Body of pancreas (tissue), 4 donors: Measurements from ENCODE around the gene PER2. TPM values are rescaled to one million over a fixed set of nuclear protein-coding genes. Genes with fewer than 3 reads are reported as not detected.

Experiments used
- ATAC-seq: fragments of 150-250 bp; one replicate; pipeline ENCODE4 v1.9.1; 2016
- DNase-seq, 4 donors: peaks; one replicate each; pipeline ENCODE4 v3.0.0-alpha.2; 2019
- H3K27ac ChIP-seq, 4 donors: fragments of 200-600 bp; sonication (generic); 1 replicate in 3 of 4; 2 replicates in 1 of 4; pipeline versions ENCODE4 v1.5.1 to v1.6.1; 2016 to 2019; ENCODE audit warnings: mild to moderate bottlenecking in 1 of 4, mixed read lengths in 1 of 4, moderate library complexity in 1 of 4
- H3K27me3 ChIP-seq, 2 donors: fragments of 200-600 bp; sonication (generic); one replicate each; pipeline ENCODE4 v1.6.0; 2016; ENCODE audit warnings: mild to moderate bottlenecking in 1 of 2
- H3K36me3 ChIP-seq, 2 donors: fragments of 200-600 bp; sonication (generic); replicated peaks in 1 of 2; 2 replicates each; pipeline ENCODE4 v1.5.1; 2016; ENCODE audit warnings: low read depth in 2 of 2; ENCODE audit not compliant: insufficient read depth in 1 of 2
- H3K4me1 ChIP-seq: fragments of 200-600 bp; sonication (generic); one replicate; pipeline ENCODE4 v1.6.0; 2016
- H3K4me3 ChIP-seq, 2 donors: fragments of 200-600 bp; sonication (generic); 1 replicate in 1 of 2; 2 replicates in 1 of 2; pipeline ENCODE4 v1.5.1; 2016 to 2019
- H3K9me3 ChIP-seq, 3 donors: fragments of 200-600 bp; sonication (generic); 1 replicate in 2 of 3; 2 replicates in 1 of 3; pipeline ENCODE4 v1.5.1; 2016
- CTCF ChIP-seq, 7 experiments: fragments of 450-650 bp in 4 of 7; fragments of 200-600 bp in 3 of 7; sonication (generic) in 3 of 7; IDR thresholded peaks; one replicate each; pipeline ENCODE4 v1.5.1; 2016 to 2019; ENCODE audit warnings: antibody characterized with exemption in 7 of 7
- POLR2A ChIP-seq, 3 donors: fragments of 450-650 bp; IDR thresholded peaks; one replicate each; pipeline ENCODE4 v1.6.1; 2016; ENCODE audit warnings: antibody characterized with exemption in 3 of 3, mild to moderate bottlenecking in 2 of 3
- WGBS, 2 donors: methylation state at CpG; one replicate each; pipeline ENCODE4 v1.1.5; 2017; 5-methylcytosine and 5-hydroxymethylcytosine counted together
- intact Hi-C: fragments of 100-400 bp; cut with DNase I; formaldehyde crosslinking; loops from one replicate; pipeline ENCODE4 v1.15.1; 2023
- total RNA-seq, 2 donors: library from RNA; depleted of rRNA; stranded (reverse); fragments of >200 nt; gene quantifications; one replicate each; pipeline ENCODE4 v1.1.0, GENCODE V29; 2016

The PER2 gene
- total RNA-seq, 2 donors from 2014 or later = 10.9 to 21.8 TPM

- intact Hi-C loops = no loop called here
- Histone ChIP-seq H3K27ac (no peak overlapping the region), H3K27me3 (no peaks in the 10 kb centered on the region), H3K4me3 (no peak overlapping the region), H3K4me1 (peaks cover 44% of the 10 kb centered on the region), H3K9me3 (no peaks in the 10 kb centered on the region), H3K36me3 (no peaks in the 10 kb centered on the region)
- peak in 3 of 4 donors; percentile 25 to 43 (median 35) for DNase-seq
- no peak for ATAC-seq
- TF ChIP-seq CTCF (IDR thresholded peaks at IDR 0.05) (no peak), POLR2A (IDR thresholded peaks at IDR 0.05) (no peak)
- 33 to 38% methylated on average over 4 of the region's 4 CpGs for WGBS, 2 donors
These were observed 59.7 kb downstream of the PER2 start for GRCh38 chr2:238228700-238229099.

- DNase-seq = no peak
- H3K27me3 ChIP-seq = no peaks in the 10 kb centered on the region
- H3K27ac ChIP-seq = no peak overlapping the region
- H3K36me3 ChIP-seq = no peaks in the 10 kb centered on the region
- 90 to 96% methylated on average over 9 to 11 of the region's 11 CpGs for WGBS, 2 donors
- intact Hi-C loops = no loop called here
- ATAC-seq = no peak
- TF ChIP-seq CTCF (IDR thresholded peaks at IDR 0.05) (no peak), POLR2A (IDR thresholded peaks at IDR 0.05) (no peak)
- no peak overlapping the region for H3K4me3 ChIP-seq
- no peaks in the 10 kb centered on the region for H3K9me3 ChIP-seq
- peaks cover 44% of the 10 kb centered on the region for H3K4me1 ChIP-seq
These were observed 60.8 kb downstream of the PER2 start for GRCh38 chr2:238227587-238228032.

DNA sequence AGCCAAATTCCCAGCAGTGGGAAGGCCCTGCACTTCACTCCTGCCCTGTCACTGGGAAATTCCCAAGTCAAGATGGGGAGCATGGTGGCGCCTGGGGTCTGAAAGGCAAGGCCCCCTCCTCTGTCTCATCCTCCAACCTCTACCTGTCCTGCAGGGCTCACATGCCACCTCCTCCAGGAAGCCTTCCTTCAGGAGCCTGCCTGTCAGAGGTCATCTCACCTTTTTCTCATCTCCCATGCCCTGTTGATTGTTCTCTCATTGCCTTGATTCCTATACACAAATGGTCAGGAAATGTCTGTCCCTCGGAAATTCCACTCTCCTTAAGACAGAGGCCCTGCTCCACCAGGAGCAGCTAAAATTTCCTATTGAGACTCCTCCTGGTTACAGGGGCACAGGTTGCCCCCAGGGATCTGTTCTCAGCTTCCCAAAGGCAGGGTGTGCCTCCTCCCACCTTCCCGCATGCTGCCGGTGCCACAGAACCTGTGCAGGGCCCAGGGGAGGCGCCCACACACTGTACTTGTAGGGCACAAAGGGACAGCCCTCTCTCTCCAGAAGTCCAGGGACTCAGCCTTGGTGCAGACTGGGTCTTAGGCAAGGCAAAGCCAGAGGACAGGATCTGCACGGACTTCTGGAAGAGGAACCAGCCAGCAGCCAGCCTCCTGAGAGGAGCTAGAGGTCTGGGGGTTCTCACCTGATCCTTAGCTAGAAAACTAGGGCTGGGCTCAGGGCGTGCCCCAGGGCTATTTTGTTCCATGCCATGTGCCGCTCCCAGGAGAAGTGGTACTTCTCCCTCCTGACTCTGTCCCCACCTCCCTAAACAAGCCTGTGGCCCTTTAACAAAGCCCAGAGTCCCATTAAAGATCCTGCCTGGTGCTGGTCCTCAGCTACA lies 61.5 kb downstream of the PER2 start:
- no peak for TF ChIP-seq POLR2A (IDR thresholded peaks at IDR 0.05)
- no peak for TF ChIP-seq CTCF (IDR thresholded peaks at IDR 0.05)
- Histone ChIP-seq H3K9me3 (no peaks in the 10 kb centered on the region), H3K4me3 (no peak overlapping the region), H3K4me1 (peaks cover 44% of the 10 kb centered on the region), H3K27ac (no peak overlapping the region), H3K36me3 (no peaks in the 10 kb centered on the region), H3K27me3 (no peaks in the 10 kb centered on the region)
- intact Hi-C loops = no loop called here
- DNase-seq (no peak), ATAC-seq (no peak)
- 87 to 90% methylated on average over 6 to 8 of the region's 8 CpGs for WGBS, 2 donors

- ATAC-seq (no peak), DNase-seq (peak in 2 of 4 donors; percentile 24 to 52)
- intact Hi-C loops = no loop called here
- TF ChIP-seq POLR2A (IDR thresholded peaks at IDR 0.05) (no peak), CTCF (IDR thresholded peaks at IDR 0.05) (no peak)
- H3K9me3 ChIP-seq = no peaks in the 10 kb centered on the region
- peaks cover 37% of the 10 kb centered on the region for H3K4me1 ChIP-seq
- WGBS, 2 donors = 80 to 87% methylated on average over 30 to 38 of the region's 38 CpGs
- no peak overlapping the region for H3K4me3 ChIP-seq
- H3K27me3 ChIP-seq = no peaks in the 10 kb centered on the region
- no peaks in the 10 kb centered on the region for H3K36me3 ChIP-seq
- no peak overlapping the region for H3K27ac ChIP-seq
These were observed 62.3 kb downstream of the PER2 start for GRCh38 chr2:238225911-238226697.
